DND-41 (cell line): ENCODE results near the gene SLX4.

Experiments
- ATAC-seq: fragments of 200-7000 bp; cut with Tn5 transposase; 3 replicates; pipeline ENCODE4 v1.9.1; 2021; ENCODE audit warnings: low read depth; ENCODE audit not compliant: insufficient read depth
- DNase-seq: peaks from one replicate; pipeline ENCODE4 v3.0.0-alpha.2; 2020
- H2AFZ ChIP-seq: 2 replicates; pipeline ENCODE4 v1.6.0; 2012; ENCODE audit warnings: low read depth, low read length
- H3K27ac ChIP-seq: 2 replicates; pipeline ENCODE4 v1.5.1; 2012; ENCODE audit warnings: low read length, inconsistent platforms
- H3K27me3 ChIP-seq: fragments of 200-600 bp; sonication (generic); 2 replicates; pipeline ENCODE4 v1.6.0; 2012; ENCODE audit warnings: low read length, mild to moderate bottlenecking, inconsistent platforms; ENCODE audit not compliant: insufficient read depth, poor library complexity
- H3K36me3 ChIP-seq: 2 replicates; pipeline ENCODE4 v1.5.1; 2012; ENCODE audit warnings: low read length, inconsistent platforms; ENCODE audit not compliant: insufficient read depth
- H3K4me1 ChIP-seq: 2 replicates; pipeline ENCODE4 v1.5.1; 2012; ENCODE audit warnings: mild to moderate bottlenecking, low read length; ENCODE audit not compliant: insufficient read depth
- H3K4me2 ChIP-seq: 2 replicates; pipeline ENCODE4 v1.6.0; 2012; ENCODE audit warnings: mild to moderate bottlenecking, moderate library complexity, low read length, inconsistent platforms; ENCODE audit not compliant: insufficient read depth
- H3K4me3 ChIP-seq, 2 experiments: fragments of 200-600 bp in 1 of 2; shearing (Covaris generic) in 1 of 2; 2 replicates each; pipeline ENCODE4 v1.5.1; 2012 to 2016; ENCODE audit warnings: inconsistent platforms in 2 of 2, low read length in 2 of 2, mild to moderate bottlenecking in 2 of 2, low read depth in 1 of 2, moderate library complexity in 1 of 2
- H3K79me2 ChIP-seq: 2 replicates; pipeline ENCODE4 v1.6.0; 2012; ENCODE audit warnings: low read length, inconsistent platforms; ENCODE audit not compliant: insufficient read depth
- H3K9ac ChIP-seq: 2 replicates; pipeline ENCODE4 v1.6.0; 2012; ENCODE audit warnings: low read depth, mild to moderate bottlenecking, inconsistent platforms, low read length, moderate library complexity
- H3K9me3 ChIP-seq: 2 replicates; pipeline ENCODE4 v1.5.1; 2012; ENCODE audit warnings: low read length, moderate library complexity, mild to moderate bottlenecking, inconsistent platforms; ENCODE audit not compliant: insufficient read depth, severe bottlenecking
- H4K20me1 ChIP-seq: 2 replicates; pipeline ENCODE4 v1.6.0; 2012; ENCODE audit warnings: low read length; ENCODE audit not compliant: insufficient read depth
- EZH2 ChIP-seq: IDR thresholded peaks from 3 replicates; pipeline ENCODE4 v1.6.1; 2012; ENCODE audit warnings: borderline replicate concordance, low read depth, mild to moderate bottlenecking, moderate library complexity, low read length, inconsistent platforms; ENCODE audit not compliant: severe bottlenecking
- TF ChIP-seq, protein P1 (sequence below): IDR thresholded peaks from 2 replicates; pipeline ENCODE4 v1.5.1; 2012; ENCODE audit warnings: borderline replicate concordance, low read length, moderate library complexity, mild to moderate bottlenecking; ENCODE audit not compliant: poor library complexity, severe bottlenecking; ENCODE audit errors: extremely low read depth

Gene SLX4

DNA sequence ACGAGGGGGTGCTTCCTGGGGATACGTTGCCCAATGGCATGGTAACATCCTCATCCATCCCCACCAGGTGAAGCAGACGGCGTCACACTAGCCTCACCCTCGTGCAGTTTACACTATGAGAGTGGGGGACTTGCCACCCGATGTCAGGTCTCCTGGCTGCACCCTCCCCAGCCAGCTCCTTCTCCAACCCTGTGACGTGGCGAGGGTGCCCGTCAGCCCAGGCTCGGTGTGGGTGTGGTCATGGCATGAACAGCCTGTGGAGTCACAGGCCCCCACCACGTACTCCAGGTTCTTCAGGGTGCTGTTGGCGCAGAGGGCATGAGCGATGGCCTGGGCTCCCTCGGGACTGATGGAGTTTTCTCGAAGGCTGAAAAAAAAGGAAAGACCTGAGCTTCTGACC, 62.5 kb downstream of the SLX4 start:
- H4K20me1 ChIP-seq = no peaks in the 10 kb centered on the region
- H3K27ac ChIP-seq = no peak overlapping the region
- no peaks in the 10 kb centered on the region for H3K4me1 ChIP-seq
- H3K4me2 ChIP-seq = no peak overlapping the region
- DNase-seq = no peak
- no peaks in the 10 kb centered on the region for H3K27me3 ChIP-seq
- no peak overlapping the region for H2AFZ ChIP-seq
- no peak for TF ChIP-seq EZH2
- TF ChIP-seq, protein P1, sequence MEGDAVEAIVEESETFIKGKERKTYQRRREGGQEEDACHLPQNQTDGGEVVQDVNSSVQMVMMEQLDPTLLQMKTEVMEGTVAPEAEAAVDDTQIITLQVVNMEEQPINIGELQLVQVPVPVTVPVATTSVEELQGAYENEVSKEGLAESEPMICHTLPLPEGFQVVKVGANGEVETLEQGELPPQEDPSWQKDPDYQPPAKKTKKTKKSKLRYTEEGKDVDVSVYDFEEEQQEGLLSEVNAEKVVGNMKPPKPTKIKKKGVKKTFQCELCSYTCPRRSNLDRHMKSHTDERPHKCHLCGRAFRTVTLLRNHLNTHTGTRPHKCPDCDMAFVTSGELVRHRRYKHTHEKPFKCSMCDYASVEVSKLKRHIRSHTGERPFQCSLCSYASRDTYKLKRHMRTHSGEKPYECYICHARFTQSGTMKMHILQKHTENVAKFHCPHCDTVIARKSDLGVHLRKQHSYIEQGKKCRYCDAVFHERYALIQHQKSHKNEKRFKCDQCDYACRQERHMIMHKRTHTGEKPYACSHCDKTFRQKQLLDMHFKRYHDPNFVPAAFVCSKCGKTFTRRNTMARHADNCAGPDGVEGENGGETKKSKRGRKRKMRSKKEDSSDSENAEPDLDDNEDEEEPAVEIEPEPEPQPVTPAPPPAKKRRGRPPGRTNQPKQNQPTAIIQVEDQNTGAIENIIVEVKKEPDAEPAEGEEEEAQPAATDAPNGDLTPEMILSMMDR = no peak
- no peak for ATAC-seq
- H3K36me3 ChIP-seq = peaks cover 56% of the 10 kb centered on the region
- H3K4me3 ChIP-seq = no peak overlapping the region
- no peak overlapping the region for H3K9ac ChIP-seq
- no peaks in the 10 kb centered on the region for H3K79me2 ChIP-seq
- H3K9me3 ChIP-seq = no peaks in the 10 kb centered on the region

DNA sequence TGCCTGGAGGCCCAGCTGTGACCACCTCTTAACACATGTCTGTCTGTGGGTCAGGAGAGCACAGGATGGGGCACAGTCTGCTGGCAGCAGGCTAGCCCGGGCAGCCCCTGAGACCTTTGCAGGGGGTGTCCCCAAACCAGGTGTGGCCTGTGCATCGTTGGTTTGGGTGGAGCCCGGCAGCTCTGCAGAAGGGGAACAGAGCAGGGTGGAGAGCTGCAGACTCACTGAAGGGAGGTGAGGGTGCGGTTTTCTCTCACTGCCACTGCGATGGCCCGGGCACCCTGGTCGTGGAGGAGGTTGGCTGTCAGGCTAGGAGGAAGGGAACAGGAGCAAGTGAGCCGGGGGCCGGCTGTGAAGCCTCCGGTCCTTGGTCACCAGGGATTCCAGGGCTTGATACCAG, 63.0 kb downstream of the SLX4 start:
- H3K79me2 ChIP-seq = no peaks in the 10 kb centered on the region
- H3K4me3 ChIP-seq = no peak overlapping the region
- H3K4me2 ChIP-seq = no peak overlapping the region
- H3K36me3 ChIP-seq = peaks cover 55% of the 10 kb centered on the region
- ATAC-seq (no peak), DNase-seq (no peak)
- no peak overlapping the region for H3K27ac ChIP-seq
- no peaks in the 10 kb centered on the region for H4K20me1 ChIP-seq
- no peaks in the 10 kb centered on the region for H3K9me3 ChIP-seq
- TF ChIP-seq, protein P1 = no peak
- TF ChIP-seq EZH2 = no peak
- H3K4me1 ChIP-seq = no peaks in the 10 kb centered on the region
- H3K27me3 ChIP-seq = no peaks in the 10 kb centered on the region
- H2AFZ ChIP-seq = no peak overlapping the region
- H3K9ac ChIP-seq = no peak overlapping the region

DNA sequence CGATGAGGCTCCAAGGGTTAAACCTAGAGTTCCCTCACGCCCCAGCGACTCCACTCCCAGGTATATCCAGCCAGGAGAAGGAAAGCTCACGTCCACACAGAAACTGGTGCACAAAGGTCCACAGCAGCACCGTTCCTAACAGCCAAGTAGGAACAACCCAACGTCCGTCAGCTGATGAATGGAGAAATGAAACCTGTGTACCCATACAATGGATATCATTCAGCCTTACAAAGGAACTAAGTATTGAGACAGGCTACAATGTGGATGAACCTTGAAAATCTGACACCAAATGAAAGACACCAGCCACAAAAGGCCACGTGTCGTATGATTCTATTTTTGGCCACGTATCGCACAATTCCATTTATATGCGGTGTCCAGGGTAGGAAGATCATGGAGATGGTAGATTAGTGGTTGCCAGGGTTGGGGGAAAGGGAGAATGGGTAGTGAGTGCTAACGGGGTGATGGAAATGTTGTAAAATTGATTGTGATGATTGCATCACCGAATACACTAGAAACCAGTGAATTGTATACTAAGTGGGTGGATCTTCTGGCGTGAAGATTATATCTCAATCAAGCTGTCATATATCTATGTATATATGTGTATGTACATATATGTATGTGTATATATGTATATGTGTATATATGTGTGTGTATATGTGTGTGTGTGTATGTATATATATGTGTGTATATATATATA, 64.3 kb downstream of the SLX4 start:
- no peaks in the 10 kb centered on the region for H3K9me3 ChIP-seq
- H4K20me1 ChIP-seq = no peaks in the 10 kb centered on the region
- H3K4me3 ChIP-seq = no peak overlapping the region
- peaks cover 50% of the 10 kb centered on the region for H3K36me3 ChIP-seq
- no peak overlapping the region for H3K27ac ChIP-seq
- H3K27me3 ChIP-seq = no peaks in the 10 kb centered on the region
- no peak for ATAC-seq
- TF ChIP-seq EZH2 = no peak
- TF ChIP-seq, protein P1 = no peak
- no peak overlapping the region for H2AFZ ChIP-seq
- no peak for DNase-seq
- no peak overlapping the region for H3K9ac ChIP-seq
- H3K79me2 ChIP-seq = no peaks in the 10 kb centered on the region
- H3K4me2 ChIP-seq = no peak overlapping the region
- H3K4me1 ChIP-seq = no peaks in the 10 kb centered on the region
